Effector memory CD4-positive, alpha-beta T cell (primary cell): Measurements from ENCODE around the gene ZFPM1.

ENCODE experiments used
- DNase-seq, 3 donors: peaks; one replicate each; pipeline ENCODE4 v3.0.0-alpha.2; 2020
- H3K27ac ChIP-seq: 2 replicates; pipeline ENCODE4 v1.7.0; 2013; ENCODE audit warnings: mild to moderate bottlenecking, low read length, moderate library complexity; ENCODE audit not compliant: insufficient read depth, poor library complexity, severe bottlenecking
- H3K27me3 ChIP-seq: replicated peaks from 2 replicates; pipeline ENCODE4 v1.7.0; 2013; ENCODE audit warnings: mild to moderate bottlenecking, low read length; ENCODE audit not compliant: insufficient read depth, control insufficient read depth, poor library complexity, severe bottlenecking
- H3K36me3 ChIP-seq: 2 replicates; pipeline ENCODE4 v1.7.0; 2013; ENCODE audit warnings: mild to moderate bottlenecking, low read length, moderate library complexity; ENCODE audit not compliant: control insufficient read depth, insufficient read depth
- H3K4me1 ChIP-seq: 2 replicates; pipeline ENCODE4 v1.7.0; 2013; ENCODE audit warnings: low read length, mild to moderate bottlenecking; ENCODE audit not compliant: control insufficient read depth, insufficient read depth, poor library complexity, severe bottlenecking
- H3K4me3 ChIP-seq: 2 replicates; pipeline ENCODE4 v1.7.0; 2013; ENCODE audit warnings: low read length, low read depth, mild to moderate bottlenecking; ENCODE audit not compliant: insufficient read depth, poor library complexity, severe bottlenecking
- H3K9me3 ChIP-seq: 2 replicates; pipeline ENCODE4 v1.7.0; 2013; ENCODE audit warnings: mild to moderate bottlenecking, low read length, moderate library complexity; ENCODE audit not compliant: control insufficient read depth

ZFPM1 gene

GRCh38 chr16:88487920-88488851 lies 35.1 kb downstream of the ZFPM1 start:
- DNase-seq = no peak
- no peaks in the 10 kb centered on the region for H3K27me3 ChIP-seq
- H3K9me3 ChIP-seq = no peaks in the 10 kb centered on the region
- H3K27ac ChIP-seq = no peak overlapping the region
- no peak overlapping the region for H3K4me3 ChIP-seq
- H3K36me3 ChIP-seq = peaks cover 18% of the 10 kb centered on the region
- H3K4me1 ChIP-seq = no peaks in the 10 kb centered on the region

GRCh38 chr16:88489163-88489741 lies 36.2 kb downstream of the ZFPM1 start:
- Histone ChIP-seq H3K36me3 (peaks cover 18% of the 10 kb centered on the region), H3K4me1 (no peaks in the 10 kb centered on the region), H3K4me3 (no peak overlapping the region), H3K27me3 (no peaks in the 10 kb centered on the region), H3K9me3 (no peaks in the 10 kb centered on the region), H3K27ac (no peak overlapping the region)
- DNase-seq = no peak

GRCh38 chr16:88491001-88491559 lies 38.0 kb downstream of the ZFPM1 start:
- H3K27ac ChIP-seq = no peak overlapping the region
- no peak overlapping the region for H3K4me3 ChIP-seq
- H3K27me3 ChIP-seq = no peaks in the 10 kb centered on the region
- DNase-seq = no peak
- no peaks in the 10 kb centered on the region for H3K4me1 ChIP-seq
- H3K9me3 ChIP-seq = no peaks in the 10 kb centered on the region
- peaks cover 14% of the 10 kb centered on the region for H3K36me3 ChIP-seq

- no peak overlapping the region for H3K27ac ChIP-seq
- peaks cover 7% of the 10 kb centered on the region for H3K36me3 ChIP-seq
- no peak for DNase-seq
- H3K4me1 ChIP-seq = no peaks in the 10 kb centered on the region
- H3K9me3 ChIP-seq = no peaks in the 10 kb centered on the region
- H3K27me3 ChIP-seq = no peaks in the 10 kb centered on the region
- H3K4me3 ChIP-seq = no peak overlapping the region
These were observed 38.7 kb downstream of the ZFPM1 start for GRCh38 chr16:88491560-88492310.

- Histone ChIP-seq H3K4me3 (no peak overlapping the region), H3K4me1 (no peaks in the 10 kb centered on the region), H3K27me3 (no peaks in the 10 kb centered on the region), H3K27ac (no peak overlapping the region), H3K9me3 (no peaks in the 10 kb centered on the region), H3K36me3 (peaks cover 7% of the 10 kb centered on the region)
- no peak for DNase-seq
These were observed 40.8 kb downstream of the ZFPM1 start for GRCh38 chr16:88493879-88494278.

- H3K27ac ChIP-seq = no peak overlapping the region
- peaks cover 2% of the 10 kb centered on the region for H3K36me3 ChIP-seq
- no peaks in the 10 kb centered on the region for H3K27me3 ChIP-seq
- H3K9me3 ChIP-seq = no peaks in the 10 kb centered on the region
- no peak overlapping the region for H3K4me3 ChIP-seq
- DNase-seq = no peak
- H3K4me1 ChIP-seq = no peaks in the 10 kb centered on the region
These were observed 41.5 kb downstream of the ZFPM1 start for GRCh38 chr16:88494335-88495154.

- Histone ChIP-seq H3K4me1 (no peaks in the 10 kb centered on the region), H3K9me3 (no peaks in the 10 kb centered on the region), H3K4me3 (no peak overlapping the region), H3K27me3 (no peaks in the 10 kb centered on the region), H3K36me3 (no peaks in the 10 kb centered on the region), H3K27ac (no peak overlapping the region)
- no peak for DNase-seq
These were observed 42.2 kb downstream of the ZFPM1 start for GRCh38 chr16:88495268-88495772.

GRCh38 chr16:88497561-88498462 lies 44.7 kb downstream of the ZFPM1 start:
- Histone ChIP-seq H3K27ac (no peak overlapping the region), H3K4me3 (no peak overlapping the region), H3K36me3 (no peaks in the 10 kb centered on the region), H3K9me3 (no peaks in the 10 kb centered on the region), H3K4me1 (no peaks in the 10 kb centered on the region), H3K27me3 (no peaks in the 10 kb centered on the region)
- DNase-seq = no peak
